GM19193 (cell line): ENCODE results near the gene CHRM4.

Experiments
- POLR2A ChIP-seq: IDR thresholded peaks from 4 replicates; pipeline ENCODE4 v1.6.1; 2011; ENCODE audit not compliant: insufficient read depth, insufficient read length; ENCODE audit errors: extremely low read depth

Gene CHRM4

DNA sequence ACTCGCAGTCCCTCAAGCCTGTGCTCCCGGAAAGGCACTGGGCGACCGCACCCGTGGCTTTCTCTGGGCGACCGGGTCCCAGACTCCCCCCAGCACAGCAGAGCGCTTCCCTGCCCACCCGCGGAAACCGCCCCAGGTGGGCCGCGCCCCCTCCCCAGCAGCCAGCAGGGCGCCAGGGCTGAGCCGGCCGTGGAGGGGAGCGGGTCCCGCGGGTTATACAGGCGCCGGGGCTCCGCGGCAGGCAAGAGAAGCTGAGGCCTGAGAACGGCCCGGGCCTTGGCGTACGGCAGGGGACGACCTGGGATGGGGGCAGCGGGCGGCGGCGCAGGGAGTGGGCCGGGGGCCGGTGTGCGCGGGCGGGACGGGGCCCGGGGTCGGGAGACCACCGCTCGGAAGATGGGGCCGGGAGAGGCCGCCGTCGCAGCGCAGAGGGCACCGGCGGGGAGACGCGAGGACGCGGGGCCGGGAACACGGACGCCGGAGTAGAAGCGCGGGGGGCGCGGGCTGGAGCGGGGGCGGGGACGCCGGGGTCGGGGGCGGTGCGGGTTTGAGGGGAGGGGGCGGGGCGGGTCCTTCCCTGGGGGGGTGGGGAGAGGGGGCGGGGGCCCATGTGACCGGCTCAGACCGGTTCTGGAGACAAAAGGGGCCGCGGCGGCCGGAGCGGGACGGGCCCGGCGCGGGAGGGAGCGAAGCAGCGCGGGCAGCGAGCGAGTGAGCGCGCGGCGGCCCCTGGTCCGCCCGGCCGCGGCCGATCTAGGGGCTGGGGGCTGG lies 10.3 kb downstream of the CHRM4 start, which contains the start of gene MDK:
Gene MDK (plus strand): TSS at position 622 of the 771 bp plus-strand sequence. CDS start 389 bp downstream, outside the sequence.
- no peak for TF ChIP-seq POLR2A

DNA sequence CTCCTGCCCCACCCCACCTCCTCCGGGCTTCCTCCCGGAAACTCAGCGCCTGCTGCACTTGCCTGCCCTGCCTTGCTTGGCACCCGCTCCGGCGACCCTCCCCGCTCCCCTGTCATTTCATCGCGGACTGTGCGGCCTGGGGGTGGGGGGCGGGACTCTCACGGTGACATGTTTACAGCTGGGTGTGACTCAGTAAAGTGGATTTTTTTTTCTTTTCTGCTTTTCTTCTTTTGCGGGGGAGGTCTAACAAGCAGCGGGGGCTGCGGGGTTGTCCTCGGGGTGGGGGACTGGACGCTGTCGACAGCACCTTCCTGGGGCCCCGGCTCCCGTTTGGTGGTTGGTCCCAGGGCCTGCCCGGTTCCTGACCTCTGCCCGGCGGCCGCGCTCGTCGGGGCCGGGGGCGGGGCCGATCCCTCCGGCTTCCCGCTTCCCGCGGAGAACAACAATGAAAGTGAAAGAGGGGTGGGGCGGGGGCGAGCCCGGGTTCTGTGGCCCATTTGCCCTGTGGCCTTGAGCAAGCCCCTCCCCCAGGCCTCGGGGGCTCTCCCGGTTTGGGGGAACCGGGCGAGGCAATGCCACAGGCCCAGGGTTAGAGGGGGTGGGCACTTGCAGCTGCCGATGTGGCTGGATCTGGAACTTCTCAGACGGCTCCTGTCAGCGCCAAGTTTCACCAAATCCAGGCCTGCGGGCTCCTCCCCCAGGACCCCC lies 11.1 kb downstream of the CHRM4 start:
- TF ChIP-seq POLR2A: no peak

DNA sequence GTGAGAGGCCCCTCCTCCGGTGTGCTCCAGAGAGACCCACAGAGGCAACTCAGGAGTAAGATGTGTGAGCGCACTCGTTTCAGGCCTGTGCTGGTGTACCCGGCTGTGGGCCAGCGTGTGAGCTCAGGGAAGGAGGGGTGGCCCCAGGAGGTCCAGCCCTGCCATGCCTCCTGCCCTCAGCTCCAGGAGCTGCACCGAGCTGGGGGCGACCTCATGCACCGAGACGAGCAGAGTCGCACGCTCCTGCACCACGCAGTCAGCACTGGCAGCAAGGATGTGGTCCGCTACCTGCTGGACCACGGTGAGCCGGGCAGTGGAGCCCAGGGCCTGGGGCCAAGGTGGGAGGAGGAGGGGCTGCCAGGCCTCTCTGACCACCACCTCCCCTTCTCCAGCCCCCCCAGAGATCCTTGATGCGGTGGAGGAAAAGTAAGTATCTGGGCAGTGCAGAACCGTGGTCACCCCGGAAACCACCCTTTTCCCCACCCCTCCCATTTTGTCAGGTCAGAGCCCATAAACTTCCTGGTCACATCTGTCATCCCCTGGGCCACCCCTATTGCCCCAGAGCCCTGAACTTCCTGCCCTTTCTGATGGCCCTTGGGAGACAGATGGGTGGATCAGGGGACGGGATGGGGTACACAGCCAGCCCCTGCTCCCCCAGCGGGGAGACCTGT lies 12.6 kb downstream of the CHRM4 start:
- TF ChIP-seq POLR2A: no peak

DNA sequence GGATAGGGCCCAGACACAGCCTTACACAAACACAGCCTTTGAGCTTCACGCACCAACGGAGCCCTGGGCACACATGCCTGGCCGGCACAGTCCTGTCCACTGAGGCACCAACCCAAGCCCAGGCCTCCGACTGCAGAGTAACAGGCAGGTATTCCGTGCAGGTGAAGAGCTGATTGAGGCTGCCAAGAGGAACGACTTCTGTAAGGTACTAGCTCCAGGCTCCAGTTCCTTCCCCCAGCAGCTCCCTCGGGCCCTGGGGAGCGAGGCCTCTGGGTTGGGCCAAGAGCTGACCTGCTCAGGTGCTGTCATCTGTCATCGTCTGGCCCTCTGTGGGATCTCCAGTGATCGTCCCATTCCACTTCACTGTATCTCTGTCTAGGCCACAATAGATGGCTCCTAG lies 13.3 kb downstream of the CHRM4 start:
- TF ChIP-seq POLR2A: no peak

DNA sequence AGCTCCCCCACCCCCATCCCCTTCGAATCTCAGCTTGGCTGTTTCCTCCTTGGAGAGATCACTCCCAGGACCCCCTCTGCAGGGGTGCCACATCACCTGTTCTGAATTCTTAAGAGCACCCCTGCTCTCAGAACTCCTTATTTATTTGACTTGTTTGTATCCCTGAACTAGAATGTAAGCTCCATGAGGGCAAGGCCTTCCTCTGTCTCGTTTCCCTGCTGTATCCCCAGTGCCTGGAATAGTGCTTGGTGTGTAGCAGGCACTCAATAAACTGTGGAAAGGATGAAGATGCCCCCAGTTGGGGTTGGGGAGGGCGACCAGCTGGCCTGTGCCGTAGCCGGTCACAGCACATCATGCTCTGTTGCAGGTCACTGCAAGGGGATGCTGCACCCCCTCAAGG lies 13.7 kb downstream of the CHRM4 start:
- TF ChIP-seq POLR2A: no peak

DNA sequence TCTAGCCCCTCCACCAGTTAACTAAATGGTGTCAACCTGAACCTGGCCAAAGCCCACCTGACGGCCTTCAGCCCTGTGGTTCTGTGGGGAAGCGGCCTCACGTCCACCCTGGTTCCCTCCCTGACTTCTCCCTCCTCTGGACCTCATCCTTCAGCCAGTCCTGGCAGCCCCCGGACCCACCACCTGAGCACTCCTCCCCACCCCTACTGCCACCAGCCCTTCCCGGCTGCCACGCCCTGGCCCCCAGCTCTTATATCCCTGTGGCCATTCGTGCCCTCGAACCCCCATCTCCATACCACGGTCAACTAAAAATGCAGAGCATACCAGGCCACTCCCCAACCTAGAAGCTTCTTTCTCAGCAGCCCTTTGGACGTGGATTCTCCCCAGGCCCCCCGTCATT lies 14.3 kb downstream of the CHRM4 start:
- no peak for TF ChIP-seq POLR2A

DNA sequence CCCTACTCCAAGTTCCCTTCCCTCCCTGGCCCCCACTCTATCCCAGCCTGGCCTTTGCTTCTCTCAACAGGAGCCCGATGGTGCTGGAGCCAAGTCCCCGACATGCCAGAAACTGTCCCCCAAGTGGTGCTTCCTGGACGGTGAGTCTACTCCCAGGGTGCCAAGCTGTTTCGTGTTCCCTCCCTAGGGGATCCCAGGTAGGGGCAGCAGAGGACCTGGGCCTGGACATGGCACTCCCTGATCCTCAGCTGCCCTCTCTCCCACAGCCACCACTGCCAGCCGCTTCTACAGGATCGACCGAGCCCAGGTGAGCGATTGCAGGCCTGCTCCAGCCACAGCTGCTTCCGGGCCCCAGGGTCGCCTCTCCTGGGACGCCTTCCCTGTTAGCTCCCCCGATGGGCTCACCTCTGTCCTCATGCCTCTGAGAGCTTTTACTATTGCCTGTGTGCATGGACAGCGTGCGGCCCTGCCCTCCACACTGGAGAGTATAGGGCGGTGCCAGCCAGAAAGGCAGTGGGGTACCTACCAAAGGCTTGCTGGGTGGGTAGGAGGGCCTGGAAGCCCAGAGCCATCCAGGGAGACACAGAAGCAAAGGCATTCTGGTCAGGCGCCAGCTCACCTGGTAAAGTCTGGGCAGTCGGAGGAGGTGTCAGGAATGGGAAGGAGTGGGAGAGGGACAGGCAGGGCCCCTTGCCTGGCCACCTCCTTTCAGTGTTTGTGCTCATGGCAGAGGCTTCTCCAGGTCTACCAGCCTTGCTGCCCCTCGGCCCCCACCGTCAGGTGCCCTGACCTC lies 15.1 kb downstream of the CHRM4 start:
- TF ChIP-seq POLR2A: no peak

DNA sequence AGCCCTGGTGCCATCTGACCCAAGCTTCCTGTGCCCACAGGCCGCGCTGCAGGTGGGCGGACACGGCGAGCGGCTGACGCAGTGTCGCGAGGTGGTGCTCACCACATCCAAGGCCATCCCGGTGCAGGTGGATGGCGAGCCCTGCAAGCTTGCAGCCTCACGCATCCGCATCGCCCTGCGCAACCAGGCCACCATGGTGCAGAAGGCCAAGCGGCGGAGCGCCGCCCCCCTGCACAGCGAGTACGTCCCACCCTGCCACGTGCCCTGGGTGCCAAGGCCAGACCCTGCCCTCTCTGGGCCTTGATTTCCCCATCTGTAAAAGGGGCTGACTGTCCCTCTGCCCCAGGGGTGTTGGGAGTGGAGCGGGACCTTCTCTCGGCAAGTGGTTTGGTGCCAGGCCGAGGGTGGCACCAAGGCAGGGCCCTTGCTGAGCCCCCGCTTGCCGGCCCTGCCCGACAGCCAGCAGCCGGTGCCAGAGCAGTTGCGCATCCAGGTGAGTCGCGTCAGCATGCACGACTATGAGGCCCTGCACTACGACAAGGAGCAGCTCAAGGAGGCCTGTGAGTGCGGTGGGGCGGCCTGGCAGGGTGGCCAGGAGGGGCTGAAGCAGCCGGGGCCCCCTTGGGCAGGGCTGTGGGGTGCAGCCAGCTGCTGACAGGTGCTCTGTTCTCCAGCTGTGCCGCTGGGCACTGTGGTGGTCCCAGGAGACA lies 16.0 kb downstream of the CHRM4 start:
- TF ChIP-seq POLR2A: no peak

DNA sequence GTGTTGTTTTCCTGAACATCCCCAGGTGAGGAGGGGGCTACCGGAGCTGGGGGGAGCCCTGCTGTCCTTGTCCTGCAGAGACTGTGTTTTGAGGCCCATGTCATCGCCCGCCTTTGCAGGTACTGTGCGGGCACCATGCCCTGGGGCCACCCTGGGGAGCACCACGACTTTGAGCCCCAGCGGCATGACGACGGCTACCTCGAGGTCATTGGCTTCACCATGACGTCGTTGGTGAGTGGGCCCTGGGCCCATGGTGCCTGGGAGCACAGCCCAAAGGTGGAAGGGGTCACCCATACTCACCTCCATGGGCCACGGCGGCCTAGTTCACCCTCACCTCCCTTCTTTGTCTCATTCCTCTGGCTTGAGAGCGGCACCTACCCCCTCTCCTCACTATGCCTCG lies 16.8 kb downstream of the CHRM4 start:
- no peak for TF ChIP-seq POLR2A

DNA sequence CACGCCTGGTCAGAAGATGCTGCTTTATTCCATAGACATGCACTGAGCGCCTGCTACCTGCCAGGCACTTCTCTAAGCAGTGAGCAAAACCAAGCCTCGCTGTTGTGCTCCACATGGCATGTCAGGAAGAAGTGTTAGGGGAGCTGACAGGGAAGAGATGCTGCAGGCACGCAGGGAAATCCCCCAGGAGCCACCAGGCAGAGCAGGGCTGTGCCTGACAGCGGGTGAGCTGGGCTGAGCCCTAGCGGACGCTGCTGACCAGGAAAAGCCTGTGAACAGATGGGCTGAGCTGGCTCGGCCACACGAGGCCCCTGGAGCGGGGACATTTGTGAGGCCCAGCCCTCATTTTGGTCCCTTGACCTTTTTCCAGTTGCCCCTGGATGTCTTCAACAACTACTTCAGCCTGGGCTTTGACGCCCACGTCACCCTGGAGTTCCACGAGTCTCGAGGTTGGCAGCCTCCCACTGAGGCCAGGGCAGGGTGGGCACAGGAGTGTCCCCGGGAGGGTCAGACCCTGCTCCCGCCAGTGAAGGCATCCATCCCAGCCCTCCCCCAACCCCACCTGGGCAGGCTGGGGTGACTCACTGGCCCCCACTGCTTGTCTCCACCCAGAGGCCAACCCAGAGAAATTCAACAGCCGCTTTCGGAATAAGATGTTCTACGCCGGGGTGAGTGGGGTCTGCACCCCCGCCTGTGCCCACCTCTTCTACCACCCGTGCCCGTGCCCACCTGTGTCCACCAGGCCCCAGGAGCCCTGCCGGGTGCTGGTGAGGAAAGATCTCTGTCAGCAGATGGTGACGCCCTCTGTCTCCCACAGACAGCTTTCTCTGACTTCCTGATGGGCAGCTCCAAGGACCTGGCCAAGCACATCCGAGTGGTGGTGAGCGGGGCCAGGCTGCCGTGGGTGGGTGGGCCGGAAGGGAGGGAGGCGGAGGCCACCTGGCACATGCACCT lies 17.5 kb downstream of the CHRM4 start:
- no peak for TF ChIP-seq POLR2A

DNA sequence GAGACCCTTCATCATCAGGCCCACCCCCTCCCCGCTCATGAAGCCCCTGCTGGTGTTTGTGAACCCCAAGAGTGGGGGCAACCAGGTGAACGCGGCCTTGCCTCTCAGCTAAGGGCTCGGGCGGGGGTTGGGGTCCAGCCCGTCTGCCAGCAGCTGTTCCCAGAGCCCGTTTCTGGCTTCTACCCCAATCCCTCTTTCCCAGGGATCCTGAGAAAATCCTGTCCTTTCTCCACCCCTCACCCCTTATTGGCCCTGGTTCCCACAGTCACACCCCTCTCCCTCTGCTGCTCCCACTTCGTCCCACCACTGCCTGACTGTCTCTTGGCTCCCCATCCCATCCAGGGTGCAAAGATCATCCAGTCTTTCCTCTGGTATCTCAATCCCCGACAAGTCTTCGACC lies 19.5 kb downstream of the CHRM4 start:
- TF ChIP-seq POLR2A: no peak

DNA sequence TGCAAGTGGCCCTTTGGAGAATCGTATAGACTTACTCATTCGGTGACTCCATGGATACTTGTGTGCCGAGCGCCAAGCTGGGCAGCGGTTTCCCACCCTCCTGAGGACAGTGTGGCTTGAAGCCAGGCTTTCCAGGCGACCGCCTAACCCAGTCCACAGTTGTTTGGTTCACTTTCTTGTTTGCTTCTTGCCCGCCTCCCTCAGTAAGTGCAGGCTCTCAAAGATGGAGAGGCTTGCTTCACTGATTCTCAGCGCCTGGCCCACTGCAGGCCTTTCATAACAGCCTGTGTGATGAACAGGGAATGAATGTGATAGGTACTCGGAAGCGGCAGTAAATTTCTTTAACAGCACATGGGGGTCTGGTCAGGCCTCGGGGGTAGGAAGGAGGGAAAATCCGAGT lies 21.3 kb downstream of the CHRM4 start:
- no peak for TF ChIP-seq POLR2A

DNA sequence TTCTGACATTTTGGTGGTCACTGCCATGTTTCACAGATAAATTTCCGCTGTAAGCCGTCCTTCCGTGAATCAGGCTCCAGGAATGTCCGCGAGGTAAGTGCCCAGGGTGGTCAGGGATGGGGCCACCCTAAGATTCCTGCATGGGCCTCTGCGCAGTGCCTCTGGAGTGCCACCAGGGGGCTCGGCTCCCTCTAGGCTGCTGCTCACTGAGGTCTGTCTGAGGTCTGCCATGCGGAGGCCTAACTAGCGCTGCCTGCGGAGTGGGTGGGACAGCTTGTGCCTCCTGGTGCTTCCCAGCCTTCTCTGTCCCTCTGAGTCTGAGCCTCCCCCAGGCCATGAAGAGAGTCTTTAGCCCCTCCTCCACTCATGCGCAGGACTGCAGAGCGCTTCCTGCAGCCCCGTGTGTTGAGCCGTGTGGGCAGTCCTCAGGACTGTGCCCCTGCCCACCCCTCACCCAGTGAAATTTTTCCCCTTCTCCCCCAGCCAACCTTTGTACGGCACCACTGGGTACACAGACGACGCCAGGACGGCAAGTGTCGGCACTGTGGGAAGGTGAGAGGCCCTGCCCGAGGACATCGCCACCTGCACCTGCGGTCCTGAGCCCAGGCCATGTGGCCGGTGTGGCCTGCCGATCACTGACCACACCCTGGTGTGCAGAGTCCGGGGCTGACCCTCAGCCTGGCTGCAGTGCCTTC lies 22.0 kb downstream of the CHRM4 start:
- TF ChIP-seq POLR2A: peak; percentile 13

DNA sequence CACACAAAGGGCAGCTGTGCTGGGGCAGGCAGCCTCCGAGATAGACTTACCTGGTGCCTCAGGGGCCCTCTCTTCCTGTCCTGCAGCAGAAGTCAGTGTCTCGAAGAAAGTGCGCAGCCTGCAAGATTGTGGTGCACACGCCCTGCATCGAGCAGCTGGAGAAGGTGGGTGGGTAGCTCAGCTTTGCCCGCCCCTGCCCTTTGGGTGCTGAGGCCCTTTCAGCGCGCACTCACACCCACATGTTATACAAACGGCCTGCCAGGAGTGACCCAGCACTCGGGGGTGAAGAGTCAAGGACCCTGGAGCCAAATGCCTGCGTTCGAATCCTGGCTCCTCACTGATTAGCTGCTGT lies 23.7 kb downstream of the CHRM4 start:
- TF ChIP-seq POLR2A: no peak
